Chondrocyte (in vitro differentiated cells): Measurements from ENCODE around the gene GSTO1. TPM values are rescaled to one million over a fixed set of nuclear protein-coding genes. Genes with fewer than 3 reads are reported as not detected.

Experiments
- DNase-seq: peaks from one replicate; pipeline ENCODE4 v3.0.0; 2021; ENCODE audit warnings: mixed read lengths, low spot score
- H3K27ac Mint-ChIP-seq: one replicate; pipeline ENCODE4 v1.8.0; 2021; ENCODE audit warnings: mild to moderate bottlenecking, moderate library complexity, mixed read lengths; ENCODE audit not compliant: unreplicated experiment
- H3K27me3 Mint-ChIP-seq: 2 replicates; pipeline ENCODE4 v1.8.0; 2021; ENCODE audit warnings: low read depth, mixed read lengths
- H3K36me3 Mint-ChIP-seq: 2 replicates; pipeline ENCODE4 v1.8.0; 2021; ENCODE audit warnings: low read depth, mixed read lengths
- H3K4me1 Mint-ChIP-seq: 2 replicates; pipeline ENCODE4 v1.8.0; 2021; ENCODE audit warnings: low read depth, mild to moderate bottlenecking, mixed read lengths
- H3K4me3 Mint-ChIP-seq: one replicate; pipeline ENCODE4 v1.8.0; 2021; ENCODE audit warnings: mild to moderate bottlenecking, moderate library complexity, mixed read lengths; ENCODE audit not compliant: unreplicated experiment
- H3K9me3 Mint-ChIP-seq: 2 replicates; pipeline ENCODE4 v1.8.0; 2021; ENCODE audit warnings: low read depth, mixed read lengths
- total RNA-seq: library from RNA; stranded (reverse); gene quantifications from 3 replicates; pipeline ENCODE4 v1.2.1, GENCODE V29; 2021
- TF ChIP-seq, protein P1 (sequence below): fragments of 200-600 bp; sonication (generic); IDR thresholded peaks from 2 replicates; pipeline ENCODE4 v1.5.0; 2021; ENCODE audit warnings: antibody characterized with exemption, mild to moderate bottlenecking, moderate library complexity

The GSTO1 gene
- total RNA-seq, 1 donor from 2014 or later = 57.0 TPM

DNA sequence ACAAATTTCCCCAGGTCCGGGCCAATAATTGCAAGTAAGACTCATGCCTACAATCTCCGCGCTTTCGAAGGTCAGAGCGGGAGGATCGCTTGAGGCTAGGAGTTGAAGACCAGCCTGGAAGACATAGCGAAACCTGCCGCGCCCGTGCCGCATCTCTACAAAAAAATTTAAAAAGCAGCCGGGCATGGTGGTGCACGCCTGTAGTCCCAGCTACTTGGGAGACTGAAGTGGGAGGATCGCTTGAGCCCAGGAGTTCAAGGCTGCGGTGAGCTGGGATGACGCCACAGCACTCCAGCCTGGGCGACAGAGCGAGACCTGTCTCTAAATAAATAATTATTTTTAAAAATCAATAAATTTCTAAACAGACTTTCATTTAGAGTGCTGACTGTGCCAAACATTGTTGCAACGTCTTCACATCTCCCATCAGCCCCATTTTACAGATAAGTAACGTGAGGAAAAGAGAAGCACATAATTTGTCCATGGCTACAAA lies 22.0 kb upstream of the GSTO1 start:
- Mint-ChIP-seq H3K27ac (no peak overlapping the region), H3K4me3 (peak overlapping the region; percentile 80), H3K27me3 (peaks cover 29% of the 10 kb centered on the region)

GRCh38 chr10:104233817-104234216 lies 20.9 kb upstream of the GSTO1 start:
- peaks cover 31% of the 10 kb centered on the region for H3K27me3 Mint-ChIP-seq
- peaks cover 3% of the 10 kb centered on the region for H3K9me3 Mint-ChIP-seq
- DNase-seq = no peak
- TF ChIP-seq, protein P1, sequence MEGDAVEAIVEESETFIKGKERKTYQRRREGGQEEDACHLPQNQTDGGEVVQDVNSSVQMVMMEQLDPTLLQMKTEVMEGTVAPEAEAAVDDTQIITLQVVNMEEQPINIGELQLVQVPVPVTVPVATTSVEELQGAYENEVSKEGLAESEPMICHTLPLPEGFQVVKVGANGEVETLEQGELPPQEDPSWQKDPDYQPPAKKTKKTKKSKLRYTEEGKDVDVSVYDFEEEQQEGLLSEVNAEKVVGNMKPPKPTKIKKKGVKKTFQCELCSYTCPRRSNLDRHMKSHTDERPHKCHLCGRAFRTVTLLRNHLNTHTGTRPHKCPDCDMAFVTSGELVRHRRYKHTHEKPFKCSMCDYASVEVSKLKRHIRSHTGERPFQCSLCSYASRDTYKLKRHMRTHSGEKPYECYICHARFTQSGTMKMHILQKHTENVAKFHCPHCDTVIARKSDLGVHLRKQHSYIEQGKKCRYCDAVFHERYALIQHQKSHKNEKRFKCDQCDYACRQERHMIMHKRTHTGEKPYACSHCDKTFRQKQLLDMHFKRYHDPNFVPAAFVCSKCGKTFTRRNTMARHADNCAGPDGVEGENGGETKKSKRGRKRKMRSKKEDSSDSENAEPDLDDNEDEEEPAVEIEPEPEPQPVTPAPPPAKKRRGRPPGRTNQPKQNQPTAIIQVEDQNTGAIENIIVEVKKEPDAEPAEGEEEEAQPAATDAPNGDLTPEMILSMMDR = no peak
- no peaks in the 10 kb centered on the region for H3K36me3 Mint-ChIP-seq
- H3K4me1 Mint-ChIP-seq = peaks cover 13% of the 10 kb centered on the region
- H3K27ac Mint-ChIP-seq = no peak overlapping the region
- no peak overlapping the region for H3K4me3 Mint-ChIP-seq

More for the DNA sequence above, 22.0 kb upstream of the GSTO1 start:
- Mint-ChIP-seq H3K9me3 (peaks cover 3% of the 10 kb centered on the region), H3K36me3 (no peaks in the 10 kb centered on the region), H3K4me1 (peaks cover 13% of the 10 kb centered on the region)
- TF ChIP-seq, protein P1 = no peak
- DNase-seq = no peak

- H3K4me1 Mint-ChIP-seq = peaks cover 13% of the 10 kb centered on the region
- H3K9me3 Mint-ChIP-seq = peaks cover 3% of the 10 kb centered on the region
- H3K4me3 Mint-ChIP-seq = no peak overlapping the region
- TF ChIP-seq, protein P1 = no peak
- no peak overlapping the region for H3K27ac Mint-ChIP-seq
- H3K27me3 Mint-ChIP-seq = peaks cover 36% of the 10 kb centered on the region
- DNase-seq = no peak
- no peaks in the 10 kb centered on the region for H3K36me3 Mint-ChIP-seq
These were observed 19.8 kb upstream of the GSTO1 start for GRCh38 chr10:104234934-104235333.

- peaks cover 37% of the 10 kb centered on the region for H3K27me3 Mint-ChIP-seq
- peaks cover 3% of the 10 kb centered on the region for H3K9me3 Mint-ChIP-seq
- TF ChIP-seq, protein P1 = no peak
- H3K36me3 Mint-ChIP-seq = no peaks in the 10 kb centered on the region
- peaks cover 13% of the 10 kb centered on the region for H3K4me1 Mint-ChIP-seq
- DNase-seq = no peak
- no peak overlapping the region for H3K4me3 Mint-ChIP-seq
- H3K27ac Mint-ChIP-seq = no peak overlapping the region
These were observed 18.9 kb upstream of the GSTO1 start for GRCh38 chr10:104235801-104236200.

DNA sequence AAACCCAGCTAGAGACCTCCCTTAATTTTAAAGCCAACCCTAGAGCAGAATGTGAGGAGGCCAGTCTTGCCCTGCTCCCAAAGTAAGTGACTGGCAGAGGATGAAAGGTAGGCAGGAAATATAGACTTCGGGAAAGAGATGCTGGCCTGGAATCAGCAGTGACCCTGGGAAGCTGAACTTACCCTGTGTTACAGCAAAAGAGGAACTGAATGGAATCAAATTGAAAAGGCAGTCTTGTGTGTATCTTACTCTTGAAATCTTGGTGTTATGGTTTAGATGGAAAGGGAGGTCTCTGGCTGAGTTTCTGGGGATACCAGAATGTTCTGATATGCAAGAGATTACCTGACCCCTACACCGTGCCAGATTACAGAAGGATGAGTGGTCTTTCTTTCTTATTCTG lies 14.6 kb upstream of the GSTO1 start:
- no peak for DNase-seq
- no peak overlapping the region for H3K27ac Mint-ChIP-seq
- no peak overlapping the region for H3K4me3 Mint-ChIP-seq
- TF ChIP-seq, protein P1 = no peak
- peaks cover 2% of the 10 kb centered on the region for H3K9me3 Mint-ChIP-seq
- no peaks in the 10 kb centered on the region for H3K4me1 Mint-ChIP-seq
- H3K27me3 Mint-ChIP-seq = peaks cover 46% of the 10 kb centered on the region
- no peaks in the 10 kb centered on the region for H3K36me3 Mint-ChIP-seq
